HG02610 (cell line): Measurements from ENCODE around the gene RASAL2.

Source experiments
- ATAC-seq: cut with Tn5 transposase; IDR thresholded peaks from one replicate; pipeline ENCODE4 v1.9.1; 2021; ENCODE audit warnings: mild to moderate bottlenecking, moderate library complexity; ENCODE audit not compliant: unreplicated experiment

Gene RASAL2

DNA sequence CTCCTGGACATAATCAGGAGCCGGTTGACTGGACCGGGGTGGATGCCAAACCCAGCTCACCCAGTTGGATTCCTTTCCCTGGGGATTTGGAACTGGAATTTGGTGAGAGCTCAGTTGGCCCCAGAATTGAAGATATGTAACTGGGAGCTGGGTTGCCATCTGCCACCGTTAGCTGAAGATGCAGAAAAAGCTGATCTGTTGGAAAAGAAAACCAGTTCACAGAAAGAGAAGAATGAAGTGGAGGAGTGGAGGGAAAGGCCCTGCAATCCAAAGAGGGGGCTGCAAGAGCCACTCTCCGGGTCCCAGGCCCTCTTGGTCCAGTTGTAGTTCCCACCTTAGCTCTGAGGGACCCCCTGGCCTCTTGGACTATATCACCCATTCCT is 435.0 kb downstream of the RASAL2 start:
- no peak for ATAC-seq

DNA sequence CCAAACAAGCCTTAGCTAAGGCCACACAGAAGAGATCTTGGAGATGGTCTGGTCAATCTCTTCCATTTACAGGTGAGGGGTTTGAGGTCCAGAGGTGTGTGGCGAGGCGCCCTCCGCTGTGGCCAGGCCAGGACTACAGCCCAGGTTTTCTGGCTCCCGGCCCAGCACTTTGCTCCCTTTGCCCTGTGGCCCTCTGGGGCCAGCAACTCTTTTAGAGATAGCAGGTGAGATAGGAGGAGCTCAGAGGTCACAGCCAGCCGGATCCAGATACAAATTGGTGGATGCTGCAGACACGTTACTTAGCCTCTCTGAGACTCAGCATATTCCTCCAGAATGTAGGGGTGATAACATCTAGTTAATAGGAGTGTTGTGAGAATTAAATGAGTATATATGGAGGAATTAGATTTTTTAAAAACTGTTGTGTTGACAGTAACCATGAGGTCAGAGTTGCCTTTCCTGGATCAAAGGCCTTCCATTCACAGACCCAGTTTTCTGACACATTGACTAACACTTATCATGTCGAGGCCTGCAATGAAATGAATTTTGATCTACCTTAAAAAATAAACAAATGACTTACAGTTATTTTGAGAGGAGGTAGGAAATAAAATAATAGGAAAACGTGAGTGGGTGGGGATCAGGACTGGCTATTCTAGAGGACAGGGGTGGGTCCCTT is 435.6 kb downstream of the RASAL2 start:
- no peak for ATAC-seq

DNA sequence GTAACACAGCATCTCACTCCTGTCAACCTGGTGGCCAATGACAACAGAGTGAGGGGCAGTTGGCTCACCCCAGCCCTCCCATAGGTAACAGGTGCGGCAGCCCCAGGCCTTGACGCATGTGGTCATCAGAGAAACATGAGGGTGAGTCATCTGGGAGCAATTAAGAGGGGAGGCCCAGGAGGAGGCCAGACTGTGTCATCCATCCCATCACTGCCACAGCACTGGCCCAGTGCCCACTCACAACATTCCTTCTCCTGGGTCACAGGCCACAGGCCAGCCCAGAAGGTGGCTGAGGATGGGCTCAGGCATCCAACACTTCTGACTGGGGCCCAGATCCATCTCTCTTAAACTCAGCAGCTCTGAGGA is 436.1 kb downstream of the RASAL2 start:
- ATAC-seq = no peak

DNA sequence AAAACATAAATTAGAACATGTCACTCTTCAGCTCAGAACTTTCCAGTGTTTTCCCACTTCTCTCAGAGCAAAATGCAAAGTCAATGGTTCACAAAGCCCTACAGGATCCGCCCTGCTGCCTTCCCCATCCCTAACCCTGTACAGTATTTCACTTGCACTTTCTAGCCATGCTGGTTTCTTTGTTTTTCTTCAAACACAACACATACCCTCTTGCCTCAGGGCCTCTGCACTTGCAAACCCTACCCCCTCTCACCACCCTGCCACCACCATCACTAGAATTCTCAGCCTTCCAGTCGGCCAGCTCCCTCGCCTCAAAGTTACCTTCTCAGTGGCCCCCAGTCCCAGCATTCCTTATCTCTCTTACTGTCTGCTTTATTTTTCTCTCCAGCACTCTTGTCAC is 436.6 kb downstream of the RASAL2 start:
- no peak for ATAC-seq

DNA sequence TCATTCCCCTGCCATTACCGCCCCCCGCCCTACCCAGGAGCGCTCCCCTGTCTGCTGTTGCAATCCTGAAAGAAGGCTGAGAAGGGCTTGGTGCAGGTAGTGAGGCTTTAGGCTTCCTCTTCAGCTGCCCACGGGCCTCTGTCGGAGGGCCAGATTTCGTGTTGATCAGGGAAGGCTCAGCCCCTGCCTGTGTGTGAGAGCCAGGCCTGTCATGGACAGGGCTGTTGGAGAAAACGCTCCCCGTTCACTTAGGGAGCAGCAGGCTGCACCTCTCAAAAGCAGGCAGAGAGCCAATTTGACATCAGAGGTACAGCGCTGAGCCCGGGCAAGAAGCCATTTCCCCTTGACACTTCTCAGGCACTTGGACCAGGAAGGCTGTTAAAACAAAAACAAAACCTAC is 438.0 kb downstream of the RASAL2 start:
- peak; percentile 22 for ATAC-seq

DNA sequence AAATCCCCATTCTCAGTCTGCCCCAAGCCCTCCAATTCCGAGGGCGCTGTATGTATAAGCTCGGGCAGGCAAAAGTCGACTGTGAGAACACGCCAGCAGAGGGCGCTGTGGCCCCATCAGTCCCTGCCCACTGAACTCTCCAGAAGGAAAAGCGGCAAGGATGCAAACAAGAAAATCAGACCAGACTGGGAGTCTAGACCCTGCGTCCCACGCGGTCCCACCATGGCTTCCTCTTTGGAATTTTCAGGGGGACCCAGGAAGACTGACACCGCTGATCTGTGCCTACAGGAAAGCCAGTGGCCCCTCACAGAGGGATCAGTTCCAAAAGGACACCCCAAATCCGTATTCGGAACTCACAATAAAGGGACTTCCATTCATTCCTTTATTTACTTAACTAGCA is 438.5 kb downstream of the RASAL2 start:
- ATAC-seq = peak; percentile 84

DNA sequence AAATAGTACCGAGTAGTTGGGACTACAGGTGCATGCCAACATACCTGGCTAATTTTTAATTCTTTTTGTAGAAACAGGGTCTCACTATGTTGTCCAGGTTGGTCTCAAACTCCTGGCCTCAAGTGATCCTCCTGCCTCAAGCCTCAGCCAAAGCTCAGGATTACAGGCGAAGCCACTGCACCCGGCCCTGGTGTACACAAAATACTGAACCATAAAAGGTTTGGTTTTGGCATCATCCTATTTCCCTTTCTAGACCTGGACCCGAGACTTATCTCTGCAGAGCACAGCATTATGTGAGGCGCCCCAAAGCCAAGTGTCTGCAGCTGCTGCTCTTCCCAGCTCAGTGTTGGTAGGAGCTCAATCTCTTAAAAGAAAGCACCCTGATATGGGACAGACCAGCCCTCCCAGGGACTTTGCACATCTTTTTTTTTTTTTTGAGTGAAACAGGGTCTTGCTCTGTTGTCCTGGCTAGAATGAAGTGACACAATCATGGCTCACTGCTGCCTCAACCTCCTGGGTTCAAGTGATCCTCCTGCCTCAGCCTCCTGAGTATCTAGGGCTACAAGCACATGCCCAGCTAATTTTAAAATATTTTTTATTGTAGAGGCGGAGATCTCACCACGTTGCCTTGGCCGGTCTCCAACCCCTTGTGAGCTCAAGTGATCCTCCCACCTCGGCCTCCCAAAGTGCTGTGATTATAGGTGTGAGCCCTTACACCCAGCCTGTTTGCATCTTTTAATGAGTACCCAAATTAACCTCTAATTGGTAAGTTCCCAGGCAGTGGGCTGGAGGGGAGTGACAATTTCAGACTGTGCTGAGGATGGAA is 439.4 kb downstream of the RASAL2 start:
- ATAC-seq = no peak
